Aorta (tissue), 5 donors: Measurements from ENCODE around the gene DYNLT2B. TPM values are rescaled to one million over a fixed set of nuclear protein-coding genes. Genes with fewer than 3 reads are reported as not detected.

ENCODE experiments used
- ATAC-seq: fragments of 200-7000 bp; cut with Tn5 transposase; one replicate; pipeline ENCODE4 v1.9.1; 2022; ENCODE audit warnings: moderate library complexity; ENCODE audit not compliant: low FRiP score
- DNase-seq, 2 donors: peaks; one replicate each; pipeline ENCODE4 v3.0.0-alpha.2; 2020
- H3K27ac ChIP-seq, 2 donors: one replicate each; pipeline ENCODE4 v1.5.1; 2013; ENCODE audit warnings: low read length in 2 of 2, mild to moderate bottlenecking in 2 of 2, moderate library complexity in 2 of 2, control low read depth in 1 of 2, inconsistent platforms in 1 of 2, low read depth in 1 of 2
- H3K27me3 ChIP-seq, 2 donors: one replicate each; pipeline ENCODE4 v1.6.1; 2013; ENCODE audit warnings: control low read depth in 1 of 2, low read length in 1 of 2, mild to moderate bottlenecking in 1 of 2, moderate library complexity in 1 of 2; ENCODE audit not compliant: insufficient read depth in 2 of 2, control insufficient read depth in 1 of 2
- H3K36me3 ChIP-seq, 2 donors: one replicate each; pipeline ENCODE4 v1.6.1; 2013; ENCODE audit warnings: control low read depth in 1 of 2, low read length in 1 of 2, mild to moderate bottlenecking in 1 of 2; ENCODE audit not compliant: insufficient read depth in 2 of 2, control insufficient read depth in 1 of 2
- H3K4me1 ChIP-seq, 2 donors: one replicate each; pipeline ENCODE4 v1.6.1; 2013; ENCODE audit warnings: low read length in 2 of 2, control low read depth in 1 of 2, mild to moderate bottlenecking in 1 of 2, moderate library complexity in 1 of 2; ENCODE audit not compliant: insufficient read depth in 2 of 2, control insufficient read depth in 1 of 2
- H3K4me3 ChIP-seq, 2 donors: one replicate each; pipeline ENCODE4 v1.5.1; 2013; ENCODE audit warnings: low read length in 2 of 2, control low read depth in 1 of 2, mild to moderate bottlenecking in 1 of 2
- H3K9me3 ChIP-seq: one replicate; pipeline ENCODE4 v1.6.1; 2013; ENCODE audit warnings: mild to moderate bottlenecking, low read length; ENCODE audit not compliant: control insufficient read depth
- WGBS, 2 donors: extraction: QIAGEN DNeasy Blood & Tissue Kit; methylation state at CpG; one replicate each; pipeline ENCODE4 v1.1.7; 2013; 5-methylcytosine and 5-hydroxymethylcytosine counted together
- intact Hi-C, 2 donors: fragments of 100-400 bp; cut with DNase I; formaldehyde crosslinking; loops; one replicate each; pipeline versions ENCODE4 v1.14.2 to v1.15.0; 2022
- polyA plus RNA-seq, 2 donors: library from polyadenylated mRNA; stranded (reverse); fragments of 200-250 nt; gene quantifications; one replicate each; pipeline ENCODE4 v1.2.3, GENCODE V29; 2013
- total RNA-seq, 2 donors: library from RNA; stranded (reverse); fragmentation: NEBNext Ultra II Directional; extraction: Animal tissue kit (Norgen Biotek cat#: 25700); gene quantifications; one replicate each; pipeline ENCODE4 v1.2.1, GENCODE V29; 2021
- donor health status: healthy with polysubstance abuse.
- donor health status: Bipolar disorder and iron deficiency.
- donor health status: DM: no; HTN: no; CAD: no.
- donor health status: DM: no; HTN: no; CAD: no.
- donor health status: DM: yes; HTN: yes; CAD: no.

The DYNLT2B gene
- total and polyA plus RNA-seq, 4 donors, result 4.7 to 14.7 (median 7.8) TPM

- WGBS, 2 donors, result 63 to 73% methylated on average over 10 to 12 of the region's 12 CpGs
- Histone ChIP-seq H3K4me3 (no peak overlapping the region), H3K27me3 (no peaks in the 10 kb centered on the region), H3K36me3 (no peaks in the 10 kb centered on the region), H3K4me1 (no peaks in the 10 kb centered on the region), H3K27ac (no peak overlapping the region), H3K9me3 (peaks cover 7% of the 10 kb centered on the region)
- ATAC-seq (no peak), DNase-seq (no peak)
- intact Hi-C loops, result no loop called here
Measured at GRCh38 chr3:196335503-196335948, 17.5 kb upstream of the DYNLT2B start.

- no peak overlapping the region for H3K27ac ChIP-seq
- H3K27me3 ChIP-seq, result no peaks in the 10 kb centered on the region
Measured at GRCh38 chr3:196334982-196335381, 16.9 kb upstream of the DYNLT2B start.

GRCh38 chr3:196332168-196332567 lies 14.1 kb upstream of the DYNLT2B start:
- no peak for DNase-seq

More at GRCh38 chr3:196334982-196335381, 16.9 kb upstream of the DYNLT2B start:
- intact Hi-C loops, result no loop called here
- Histone ChIP-seq H3K4me3 (no peak overlapping the region), H3K36me3 (no peaks in the 10 kb centered on the region), H3K4me1 (no peaks in the 10 kb centered on the region), H3K9me3 (peaks cover 7% of the 10 kb centered on the region)
- no peak for DNase-seq
- ATAC-seq, result no peak
- 57 to 58% methylated on average over 1 of the region's 1 CpG for WGBS, 2 donors

DNA sequence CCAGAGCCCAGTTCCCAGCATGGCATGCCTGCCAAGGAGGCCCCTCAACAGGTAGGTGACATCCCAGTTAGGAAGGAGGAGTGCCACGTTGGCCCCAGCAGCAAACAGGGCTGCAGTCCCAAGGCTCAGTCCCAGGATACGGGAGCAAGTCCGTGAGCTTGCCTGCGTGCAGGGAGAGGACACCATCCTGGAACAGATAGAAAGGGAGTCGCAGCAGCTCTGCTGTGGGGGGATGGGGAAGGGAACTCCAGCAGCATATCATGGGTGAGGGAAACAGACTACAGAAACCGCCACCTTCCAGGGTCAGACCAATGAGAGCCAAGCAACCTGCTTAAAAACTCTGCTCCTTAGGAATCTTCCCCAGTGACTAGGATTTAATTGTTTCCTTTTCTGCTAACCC lies 9.4 kb upstream of the DYNLT2B start:
- no peaks in the 10 kb centered on the region for H3K36me3 ChIP-seq
- H3K4me3 ChIP-seq, result no peak overlapping the region
- H3K27me3 ChIP-seq, result no peaks in the 10 kb centered on the region
- no peaks in the 10 kb centered on the region for H3K4me1 ChIP-seq
- 20 to 25% methylated on average over 6 of the region's 6 CpGs for WGBS, 2 donors
- intact Hi-C loops, result no loop called here
- H3K9me3 ChIP-seq, result no peaks in the 10 kb centered on the region
- no peak for DNase-seq
- ATAC-seq, result no peak
- H3K27ac ChIP-seq, result no peak overlapping the region

More at GRCh38 chr3:196332168-196332567, 14.1 kb upstream of the DYNLT2B start:
- no peaks in the 10 kb centered on the region for H3K27me3 ChIP-seq
- no peak for ATAC-seq
- no peak overlapping the region for H3K27ac ChIP-seq
- intact Hi-C loops, result no loop called here
- H3K4me3 ChIP-seq, result no peak overlapping the region
- H3K4me1 ChIP-seq, result no peaks in the 10 kb centered on the region
- 61 to 72% methylated on average over 8 of the region's 8 CpGs for WGBS, 2 donors
- no peaks in the 10 kb centered on the region for H3K36me3 ChIP-seq
- H3K9me3 ChIP-seq, result peaks cover under 1% of the 10 kb centered on the region

DNA sequence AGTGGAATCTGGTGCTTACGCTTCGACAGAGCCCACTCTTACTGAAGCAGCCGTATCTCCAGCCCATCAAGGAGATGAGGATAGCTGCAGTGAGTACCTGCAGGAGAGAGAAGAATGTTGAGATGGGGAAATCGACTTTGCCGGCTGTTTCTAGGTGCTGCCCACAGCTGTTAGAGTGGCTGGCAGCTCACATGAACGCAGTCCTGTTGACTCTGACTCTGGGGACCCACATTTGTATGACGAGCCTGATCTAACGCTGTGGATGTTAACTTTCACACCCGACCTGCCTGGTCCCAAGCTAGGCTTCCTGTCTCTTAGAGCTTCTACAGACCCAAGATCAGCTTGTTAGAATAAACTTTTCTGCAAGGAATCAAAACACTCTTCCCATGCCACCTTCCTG lies 8.9 kb upstream of the DYNLT2B start:
- H3K4me3 ChIP-seq, result no peak overlapping the region
- no peaks in the 10 kb centered on the region for H3K4me1 ChIP-seq
- H3K27ac ChIP-seq, result no peak overlapping the region
- 60 to 65% methylated on average over 9 of the region's 9 CpGs for WGBS, 2 donors
- ATAC-seq (no peak), DNase-seq (no peak)
- intact Hi-C loops, result no loop called here
- H3K36me3 ChIP-seq, result no peaks in the 10 kb centered on the region
- no peaks in the 10 kb centered on the region for H3K27me3 ChIP-seq
- H3K9me3 ChIP-seq, result no peaks in the 10 kb centered on the region

- Histone ChIP-seq H3K9me3 (no peaks in the 10 kb centered on the region), H3K27me3 (no peaks in the 10 kb centered on the region), H3K4me3 (no peak overlapping the region), H3K4me1 (no peaks in the 10 kb centered on the region), H3K27ac (no peak overlapping the region), H3K36me3 (no peaks in the 10 kb centered on the region)
- intact Hi-C loops, result no loop called here
- DNase-seq (no peak), ATAC-seq (no peak)
- WGBS, 2 donors, result 62 to 64% methylated on average over 11 of the region's 11 CpGs
Measured at GRCh38 chr3:196323691-196324090, 5.7 kb upstream of the DYNLT2B start.

DNA sequence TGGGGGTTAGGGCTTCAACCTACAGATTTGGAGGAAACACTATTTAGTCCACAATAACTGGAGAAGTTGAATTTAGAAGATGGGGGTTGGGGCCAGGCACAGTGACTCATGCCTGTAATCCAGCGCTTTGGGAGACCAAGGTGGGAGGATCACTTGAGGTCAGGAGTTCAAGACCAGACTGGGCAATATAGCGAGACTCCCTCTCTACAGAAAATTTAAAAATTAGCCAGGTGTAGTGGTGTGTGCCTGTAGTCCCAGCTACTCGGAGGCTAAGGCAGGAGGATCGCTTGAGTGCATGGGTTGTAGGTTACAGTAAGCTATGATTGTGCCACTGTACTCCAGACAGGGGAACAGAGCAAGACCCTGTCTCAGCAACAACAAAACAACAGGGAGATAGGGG lies 5.0 kb upstream of the DYNLT2B start:
- intact Hi-C loops, result no loop called here
- no peak overlapping the region for H3K27ac ChIP-seq
- H3K27me3 ChIP-seq, result no peaks in the 10 kb centered on the region
- WGBS, 2 donors, result 93 to 95% methylated on average over 4 of the region's 4 CpGs
- no peaks in the 10 kb centered on the region for H3K4me1 ChIP-seq
- H3K4me3 ChIP-seq, result no peak overlapping the region
- DNase-seq (no peak), ATAC-seq (no peak)
- H3K36me3 ChIP-seq, result no peaks in the 10 kb centered on the region
- H3K9me3 ChIP-seq, result no peaks in the 10 kb centered on the region

DNA sequence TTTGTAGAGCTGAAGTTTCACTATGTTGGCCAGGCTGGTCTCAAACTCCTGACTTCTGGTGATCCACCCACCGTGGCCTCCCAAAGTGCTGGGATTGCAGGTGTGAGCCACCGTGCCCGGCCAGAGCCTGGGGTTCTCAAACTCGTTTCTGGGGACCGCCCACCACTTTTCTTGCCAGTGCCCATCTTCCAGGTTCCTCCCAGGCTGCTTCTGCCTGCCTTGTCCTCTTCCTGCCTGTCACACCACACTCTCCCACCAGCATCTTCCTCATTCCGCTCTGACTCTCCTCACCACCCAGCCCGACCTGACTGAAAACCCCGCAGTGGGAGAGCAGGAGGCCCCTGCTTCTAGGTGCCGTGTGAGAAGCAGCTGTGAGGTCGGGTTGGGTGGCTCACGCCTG lies 3.1 kb upstream of the DYNLT2B start:
- intact Hi-C loops, result no loop called here
- DNase-seq (peak in 1 of 2 donors; percentile 58), ATAC-seq (no peak)
- WGBS, 2 donors, result 85 to 90% methylated on average over 11 of the region's 11 CpGs
- no peaks in the 10 kb centered on the region for H3K9me3 ChIP-seq
- no peak overlapping the region for H3K4me3 ChIP-seq
- no peaks in the 10 kb centered on the region for H3K4me1 ChIP-seq
- no peaks in the 10 kb centered on the region for H3K36me3 ChIP-seq
- no peaks in the 10 kb centered on the region for H3K27me3 ChIP-seq
- no peak overlapping the region for H3K27ac ChIP-seq

- H3K27me3 ChIP-seq, result no peaks in the 10 kb centered on the region
- DNase-seq (no peak), ATAC-seq (no peak)
- no peaks in the 10 kb centered on the region for H3K36me3 ChIP-seq
- H3K4me1 ChIP-seq, result no peaks in the 10 kb centered on the region
- 55 to 77% methylated on average over 3 of the region's 3 CpGs for WGBS, 2 donors
- intact Hi-C loops, result no loop called here
- no peaks in the 10 kb centered on the region for H3K9me3 ChIP-seq
- H3K27ac ChIP-seq, result no peak overlapping the region
- H3K4me3 ChIP-seq, result no peak overlapping the region
Measured at GRCh38 chr3:196320137-196320536, 2.1 kb upstream of the DYNLT2B start.
